ENCODE data around the gene VAMP1. TPM values are rescaled to one million over a fixed set of nuclear protein-coding genes. Genes with fewer than 3 reads are reported as not detected.

Gene VAMP1
- total RNA-seq, 1 experiment from 2014 or later, result 10.3 TPM

DNA sequence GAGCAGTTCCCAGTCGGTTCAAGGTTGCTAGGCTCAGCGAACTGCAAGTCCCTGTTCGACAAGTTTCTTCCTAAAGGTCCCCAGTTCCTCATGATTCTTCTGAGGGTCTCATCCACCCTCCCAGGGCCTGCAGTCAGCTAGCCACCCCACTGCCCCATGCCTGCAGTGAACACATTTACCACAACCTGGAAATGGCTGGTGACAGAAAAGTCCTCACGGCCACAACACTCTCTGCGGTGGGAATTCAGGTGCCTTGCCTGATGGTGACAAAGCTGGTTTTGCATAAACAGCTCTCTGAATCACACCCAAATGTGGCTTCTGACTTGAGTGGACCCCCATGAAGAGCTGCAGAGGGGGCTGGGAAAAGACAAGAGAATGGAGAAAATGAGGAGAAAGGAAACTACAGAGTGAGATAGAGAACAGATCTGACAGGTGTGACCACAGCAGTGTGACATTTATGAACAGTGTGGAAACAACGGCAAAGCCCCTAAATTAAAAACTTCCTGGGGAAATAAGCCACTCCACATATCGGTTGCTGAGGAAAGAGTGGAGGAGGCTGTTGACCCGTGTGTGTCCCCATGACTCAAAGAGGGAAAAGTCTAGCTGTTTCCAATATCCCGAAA lies 27.0 kb downstream of the VAMP1 start:
- Histone ChIP-seq H3K14ac (ENCODE audit: insufficient read depth, low read length) (no peak overlapping the region), H2AK5ac (ENCODE audit: insufficient read length, low read length) (no peak overlapping the region), H3K27ac (ENCODE audit: insufficient read length, low read depth, low read length) (no peak overlapping the region), H4K8ac (replicated peaks; ENCODE audit: insufficient read length, low read depth, low read length) (no peak overlapping the region), H2BK20ac (ENCODE audit: low read depth, low read length, poor library complexity, severe bottlenecking) (no peak overlapping the region), H3K4me2 (ENCODE audit: insufficient read depth, insufficient read length, low read length) (no peak overlapping the region), H3K79me1 (ENCODE audit: insufficient read depth, low read depth, low read length, poor library complexity, severe bottlenecking) (no peaks in the 10 kb centered on the region), H2AFZ (ENCODE audit: low read length) (no peak overlapping the region), H3T11ph (ENCODE audit: low read length) (no peak overlapping the region), H3K18ac (ENCODE audit: insufficient read length, low read depth, low read length) (no peak overlapping the region), H2BK120ac (ENCODE audit: low read depth, low read length, poor library complexity, severe bottlenecking) (no peak overlapping the region), H2BK12ac (ENCODE audit: insufficient read length, low read depth, low read length) (no peak overlapping the region), H3K9ac (ENCODE audit: extremely low read depth, insufficient read length, low read length) (no peak overlapping the region), H4K91ac (ENCODE audit: insufficient read length, low read depth, low read length) (no peak overlapping the region), H3K4ac (ENCODE audit: low read depth, low read length) (no peak overlapping the region), H3K79me2 (ENCODE audit: insufficient read depth, low read length) (no peaks in the 10 kb centered on the region), H3K23me2 (ENCODE audit: insufficient read length, low read depth, low read length, poor library complexity, severe bottlenecking) (no peaks in the 10 kb centered on the region), H2BK15ac (ENCODE audit: low read depth, low read length) (no peak overlapping the region), H3K56ac (ENCODE audit: insufficient read length, low read depth, low read length) (no peak overlapping the region), H4K20me1 (ENCODE audit: control insufficient read depth, insufficient read depth, insufficient read length) (no peaks in the 10 kb centered on the region), H4K5ac (ENCODE audit: insufficient read length, low read depth, low read length) (no peak overlapping the region), H2BK5ac (ENCODE audit: insufficient read length, low read length) (no peak overlapping the region), H3K23ac (ENCODE audit: insufficient read length, low read depth, low read length) (no peak overlapping the region), H3K4me1 (ENCODE audit: insufficient read depth, low read length) (no peaks in the 10 kb centered on the region), H3K9me3 (ENCODE audit: control insufficient read depth, low read depth, low read length) (no peaks in the 10 kb centered on the region), H3K27me3 (ENCODE audit: insufficient read depth, low read length) (no peaks in the 10 kb centered on the region; the same call in 1 of the 2 replicates)
- WGBS (ENCODE audit: extremely low coverage, insufficient read length, low lambda C conversion rate), result no CpG with 5 or more reads among the region's 9 CpGs
- Mint-ChIP-seq H3K27me3 (ENCODE audit: low read depth) (no peaks in the 10 kb centered on the region), H3K4me1 (peaks cover 10 to 22% of the 10 kb centered on the region in 2 experiments), H3K4me3 (no peak overlapping the region), H3K9me3 (no peaks in the 10 kb centered on the region), H3K36me3 (ENCODE audit: insufficient read depth in 1 of 3, low read depth in 3 of 3) (peaks cover 0 to 2% (median 0%) of the 10 kb centered on the region in 3 experiments; a peak in 4 of 7 replicates), H3K27ac (peak overlapping the region in 2 of 3 experiments; percentile 10 to 49; a peak in 2 of 7 replicates)
- TF ChIP-seq, protein P1, sequence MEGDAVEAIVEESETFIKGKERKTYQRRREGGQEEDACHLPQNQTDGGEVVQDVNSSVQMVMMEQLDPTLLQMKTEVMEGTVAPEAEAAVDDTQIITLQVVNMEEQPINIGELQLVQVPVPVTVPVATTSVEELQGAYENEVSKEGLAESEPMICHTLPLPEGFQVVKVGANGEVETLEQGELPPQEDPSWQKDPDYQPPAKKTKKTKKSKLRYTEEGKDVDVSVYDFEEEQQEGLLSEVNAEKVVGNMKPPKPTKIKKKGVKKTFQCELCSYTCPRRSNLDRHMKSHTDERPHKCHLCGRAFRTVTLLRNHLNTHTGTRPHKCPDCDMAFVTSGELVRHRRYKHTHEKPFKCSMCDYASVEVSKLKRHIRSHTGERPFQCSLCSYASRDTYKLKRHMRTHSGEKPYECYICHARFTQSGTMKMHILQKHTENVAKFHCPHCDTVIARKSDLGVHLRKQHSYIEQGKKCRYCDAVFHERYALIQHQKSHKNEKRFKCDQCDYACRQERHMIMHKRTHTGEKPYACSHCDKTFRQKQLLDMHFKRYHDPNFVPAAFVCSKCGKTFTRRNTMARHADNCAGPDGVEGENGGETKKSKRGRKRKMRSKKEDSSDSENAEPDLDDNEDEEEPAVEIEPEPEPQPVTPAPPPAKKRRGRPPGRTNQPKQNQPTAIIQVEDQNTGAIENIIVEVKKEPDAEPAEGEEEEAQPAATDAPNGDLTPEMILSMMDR (conservative IDR thresholded peaks at IDR 0.05), result no peak
- no peak for DNase-seq

Data from H9 (cell line).